Superior temporal gyrus (tissue), 1 donor: Measurements from ENCODE around the gene MRPS18A.

ENCODE experiments used
- DNase-seq: peaks from one replicate; pipeline ENCODE4 v3.0.0-alpha.2; 2016; ENCODE audit errors: extremely low spot score

MRPS18A gene

GRCh38 chr6:43698584-43699349, 11.2 kb upstream of the MRPS18A start:
- no peak for DNase-seq

- DNase-seq = no peak
Observed at GRCh38 chr6:43697421-43697820, 9.8 kb upstream of the MRPS18A start.

DNA sequence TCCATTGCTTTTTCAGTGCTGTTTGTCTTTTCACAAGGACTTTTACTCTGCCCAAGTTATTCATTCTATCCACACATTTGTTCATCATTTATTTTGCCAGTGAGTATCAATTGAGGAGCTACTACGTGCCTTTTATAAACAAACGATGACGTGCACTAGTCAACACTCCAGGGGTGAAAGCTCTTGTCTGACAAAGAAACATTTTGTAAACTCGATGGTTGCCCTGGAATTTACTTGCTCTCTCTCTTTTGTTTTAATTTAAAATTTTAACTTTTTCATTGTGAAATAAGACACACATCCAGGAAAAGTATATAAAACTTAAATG, 8.3 kb upstream of the MRPS18A start:
- DNase-seq = no peak

DNA sequence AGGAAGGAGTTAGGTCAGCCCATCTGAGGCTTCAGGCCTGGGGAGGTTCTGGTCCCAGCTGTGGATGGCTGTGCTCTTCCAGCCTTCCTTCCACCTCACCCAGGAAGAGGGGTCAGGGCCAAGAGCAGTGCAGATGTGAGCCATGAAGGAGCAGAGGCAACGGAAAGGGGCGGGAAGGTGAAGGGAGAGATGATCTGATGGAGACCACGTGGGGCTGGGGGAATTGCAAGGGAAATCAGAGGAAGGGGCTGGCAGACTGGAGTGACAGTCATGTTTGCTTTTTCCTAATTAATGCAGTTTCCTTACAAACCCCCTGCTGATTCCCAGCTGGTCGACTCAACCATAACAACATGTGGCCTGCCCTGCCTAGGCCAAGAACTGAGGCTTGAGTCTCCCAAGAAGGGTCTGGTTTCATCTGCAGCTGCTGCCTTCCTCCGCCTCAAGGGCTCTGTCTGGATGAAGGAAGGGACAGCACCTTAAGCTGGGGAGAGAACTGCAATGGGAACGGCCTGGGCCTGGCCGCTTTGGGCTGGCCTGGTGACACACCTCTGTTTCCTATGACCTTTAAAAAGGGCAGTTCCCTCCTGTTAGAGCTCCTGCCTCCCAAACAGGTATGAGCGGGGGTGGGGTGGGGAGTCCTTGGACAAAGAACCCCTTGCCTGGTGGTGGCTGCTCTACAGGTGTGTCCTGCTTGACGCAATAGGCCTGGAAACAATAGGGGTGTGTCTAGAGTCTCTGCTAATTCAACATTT, 7.8 kb upstream of the MRPS18A start:
- DNase-seq = no peak

- DNase-seq = no peak
Observed at GRCh38 chr6:43689421-43689820, 1.8 kb upstream of the MRPS18A start.

DNA sequence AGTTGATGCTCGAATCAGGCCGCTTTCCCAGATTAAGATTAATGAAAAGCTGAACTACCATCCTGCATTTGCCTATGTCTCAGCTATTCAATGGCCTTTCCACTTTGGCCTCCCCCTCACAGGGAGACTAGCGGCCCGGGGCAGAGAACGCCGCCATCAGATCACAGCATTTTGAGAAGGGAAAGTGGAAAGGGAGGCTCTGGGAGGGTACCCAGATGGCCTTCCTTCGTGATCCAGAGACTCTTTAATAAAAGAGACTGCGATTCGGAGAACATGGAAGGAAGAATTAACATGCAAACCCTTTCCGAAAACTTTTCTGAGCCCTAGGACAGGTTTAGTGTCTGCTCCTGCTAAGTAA, 533 bp downstream of the MRPS18A start:
- DNase-seq = no peak

DNA sequence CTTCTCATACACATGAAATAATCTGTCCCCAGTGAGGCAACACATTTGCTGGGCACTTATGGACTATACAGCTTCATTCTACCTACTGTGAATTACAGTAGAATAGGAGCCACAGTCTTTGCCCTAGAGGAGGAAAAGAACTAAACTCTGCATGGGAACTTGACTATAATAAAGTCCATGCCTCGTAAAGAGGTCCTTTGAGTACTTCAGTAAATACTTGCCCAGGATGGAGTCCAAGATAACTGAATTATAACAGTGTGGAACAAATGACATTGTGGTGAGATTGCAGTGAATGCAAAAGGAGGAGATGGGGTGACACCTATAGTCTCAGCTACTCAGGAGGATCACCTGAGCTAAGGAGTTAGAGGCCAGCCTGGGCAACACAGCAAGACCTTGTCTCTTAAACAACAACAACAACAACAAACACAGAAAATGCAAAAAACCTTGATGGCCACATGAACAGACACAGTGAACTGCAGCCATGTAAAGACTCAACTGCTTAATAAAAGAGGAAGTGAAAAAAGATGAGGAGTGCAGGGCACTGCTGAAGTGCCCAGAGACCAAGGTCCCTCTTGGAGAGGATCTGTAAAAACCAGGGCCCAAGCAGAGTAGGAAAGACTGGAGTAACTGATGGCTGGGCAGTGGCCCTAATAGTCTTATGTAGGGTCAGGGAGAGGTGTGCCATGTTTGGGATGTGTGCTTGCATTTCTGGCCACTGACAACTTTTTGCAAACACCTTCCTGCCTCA, 3.7 kb downstream of the MRPS18A start:
- DNase-seq = no peak

GRCh38 chr6:43682724-43683429, 4.7 kb downstream of the MRPS18A start:
- DNase-seq = no peak

GRCh38 chr6:43681303-43681702, 6.3 kb downstream of the MRPS18A start:
- no peak for DNase-seq

- no peak for DNase-seq
Observed at GRCh38 chr6:43680308-43681200, 7.0 kb downstream of the MRPS18A start.

GRCh38 chr6:43679057-43679456, 8.5 kb downstream of the MRPS18A start:
- DNase-seq = peak; percentile 29

GRCh38 chr6:43678341-43678740, 9.2 kb downstream of the MRPS18A start:
- DNase-seq = no peak

- no peak for DNase-seq
Observed at GRCh38 chr6:43677759-43678158, 9.8 kb downstream of the MRPS18A start.

DNA sequence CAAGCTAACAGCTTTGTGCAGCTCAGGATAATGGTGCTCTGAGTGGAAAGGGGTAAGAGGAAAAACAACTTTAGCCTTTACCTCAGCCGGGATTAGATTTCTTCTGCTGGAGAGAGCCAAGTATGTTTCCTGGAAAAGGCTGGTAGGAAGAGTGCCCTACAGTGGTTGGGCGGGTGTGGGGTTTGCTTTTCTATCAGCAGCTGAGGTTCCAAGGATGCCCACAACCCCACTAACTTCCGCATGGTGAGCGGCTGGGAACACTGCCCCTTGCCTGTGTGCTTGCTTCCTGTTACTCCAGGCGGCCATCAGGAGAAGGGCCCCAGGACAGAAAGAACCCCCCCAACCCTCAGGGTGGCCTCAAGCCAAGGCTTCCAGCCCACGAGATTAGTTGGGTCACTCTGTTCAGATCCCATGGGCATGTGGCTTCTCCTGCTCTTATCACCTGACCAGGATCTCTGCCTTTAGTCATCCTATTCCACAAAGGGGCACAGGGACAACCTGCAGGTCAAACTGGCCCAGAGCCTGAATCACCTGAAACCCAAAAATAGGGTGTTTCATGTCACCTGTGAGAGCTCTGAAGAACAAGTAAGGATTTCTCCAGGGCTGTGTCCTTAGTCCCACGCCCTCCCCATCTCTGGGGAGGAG, 10.5 kb downstream of the MRPS18A start:
- DNase-seq = no peak

GRCh38 chr6:43674921-43675320, 12.7 kb downstream of the MRPS18A start:
- no peak for DNase-seq

DNA sequence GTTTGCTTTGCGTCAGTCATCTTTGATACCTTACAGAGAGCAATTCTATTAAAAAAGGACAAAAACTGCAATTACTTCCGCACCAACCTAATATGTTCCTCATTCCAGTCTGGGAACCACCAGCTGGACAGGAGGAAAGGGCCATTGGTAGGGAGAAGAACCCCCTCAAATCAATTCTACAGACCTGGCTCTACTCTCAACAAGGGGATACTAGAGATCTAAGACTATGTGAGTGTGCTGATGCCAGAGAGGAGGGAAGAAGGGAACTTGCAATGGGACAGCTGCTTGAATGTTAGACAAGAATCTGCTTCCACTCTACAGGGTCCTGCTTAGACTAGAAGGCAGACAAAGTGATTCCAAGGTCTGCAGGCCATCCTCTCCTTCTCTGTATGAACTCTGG, 13.3 kb downstream of the MRPS18A start:
- DNase-seq = no peak

DNA sequence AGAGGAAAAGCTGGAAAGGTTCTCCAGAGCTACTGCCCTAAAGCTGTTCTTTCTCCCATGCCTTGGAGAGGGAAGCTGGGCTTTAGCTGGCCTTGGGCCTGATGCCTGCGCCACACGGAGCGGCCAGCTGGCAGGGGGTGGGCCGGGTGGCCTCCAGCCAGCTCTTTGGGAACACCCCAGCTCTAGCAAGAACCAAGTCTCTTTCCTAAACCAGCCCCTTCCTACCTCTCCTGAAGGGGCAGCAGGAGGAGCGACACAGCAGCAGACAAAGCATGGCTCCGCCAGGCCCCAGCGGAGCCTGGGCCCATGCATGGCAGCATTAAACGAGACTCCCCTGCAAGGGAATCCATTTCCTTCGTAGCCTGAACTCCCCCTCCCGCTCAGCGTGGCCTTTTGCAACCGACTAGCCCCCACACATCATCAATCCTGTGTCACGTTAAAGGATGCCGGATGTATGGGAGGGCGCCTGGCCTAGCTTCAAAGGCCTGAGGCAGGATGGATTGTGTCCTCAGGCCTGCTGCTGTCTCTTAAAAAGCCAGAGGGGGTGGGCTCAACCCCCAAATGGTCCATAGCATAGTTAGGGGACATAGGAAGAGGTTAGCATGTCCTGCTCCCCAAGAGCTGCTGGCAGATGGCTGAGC, 14.0 kb downstream of the MRPS18A start:
- no peak for DNase-seq

DNA sequence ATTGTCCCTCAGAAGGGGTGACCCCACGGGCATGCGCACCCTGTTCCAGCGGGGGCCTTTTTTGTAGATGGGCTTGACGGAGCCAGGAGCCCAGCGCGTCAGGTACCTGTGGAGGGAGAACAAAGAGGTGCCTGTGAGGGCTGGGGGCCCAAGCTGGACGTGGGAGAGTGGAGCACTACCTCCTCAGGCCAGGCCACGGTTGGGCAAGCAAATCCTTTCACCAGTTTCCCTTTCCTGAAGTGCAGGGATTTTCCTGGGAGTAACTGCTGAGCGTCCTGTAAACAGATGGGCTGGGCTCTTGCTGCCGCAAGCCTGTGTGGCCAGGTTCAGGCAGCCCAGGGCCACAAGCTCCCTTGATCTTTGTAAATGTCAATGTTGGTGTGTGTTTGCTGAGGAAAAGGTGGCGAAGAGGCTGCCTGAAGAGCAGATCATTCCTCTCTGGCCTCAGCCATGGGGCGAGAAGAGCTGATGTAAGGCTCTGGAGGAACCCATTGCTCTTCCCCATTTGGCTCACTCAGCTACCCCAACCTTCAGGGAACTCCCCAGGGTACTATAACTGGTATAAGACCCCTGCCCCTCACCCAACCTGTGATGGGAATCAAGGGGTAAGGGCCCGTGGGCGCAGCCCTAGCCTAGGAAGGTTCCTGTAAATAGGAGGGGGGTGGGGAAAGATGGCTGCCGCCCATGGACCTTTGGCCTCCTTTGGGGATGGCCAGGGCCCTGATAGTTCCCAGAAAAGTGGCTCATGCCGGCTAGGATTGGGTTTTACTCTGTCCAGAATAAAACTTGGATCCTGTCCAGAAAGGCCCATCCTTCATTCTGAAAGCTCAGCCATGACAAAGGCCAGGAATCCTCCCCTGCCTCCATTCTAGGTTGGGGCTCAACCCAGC, 15.5 kb downstream of the MRPS18A start:
- no peak for DNase-seq
